ENCODE data around the gene F2RL3.

Gene F2RL3

DNA sequence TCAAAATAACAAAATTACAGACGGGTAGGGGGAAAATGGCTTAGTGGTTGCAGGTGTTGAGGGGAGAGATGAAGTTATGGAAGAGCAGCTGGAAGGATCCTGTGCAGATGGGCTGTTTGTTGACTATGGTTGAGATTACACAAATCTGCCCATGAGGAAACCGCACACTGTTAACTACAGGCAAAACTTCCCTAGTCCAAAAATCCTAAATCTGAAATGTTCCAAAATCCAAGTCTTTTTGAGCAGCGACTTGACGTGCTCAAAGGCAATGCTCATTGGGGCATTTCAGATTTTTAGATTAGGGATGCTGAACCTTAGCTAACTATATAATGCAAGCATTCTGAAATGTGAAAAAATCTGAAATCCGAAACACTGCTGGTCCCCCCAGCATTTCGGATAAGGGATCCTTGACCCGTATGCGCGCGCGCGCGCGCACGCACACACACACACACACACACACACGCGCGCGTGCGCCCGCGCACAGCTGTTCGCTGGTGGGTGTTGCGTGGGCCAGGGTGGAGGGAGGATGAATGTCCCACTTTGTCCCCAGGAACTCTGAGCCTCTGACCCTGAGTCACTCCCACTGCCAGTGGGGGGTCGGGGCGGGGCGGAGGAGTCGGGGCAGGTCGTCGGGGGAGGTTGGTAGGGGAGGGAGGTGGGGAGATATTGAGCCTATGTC, 6.8 kb downstream of the F2RL3 start:
- no peak for DNase-seq (ENCODE audit: low read depth)

DNA sequence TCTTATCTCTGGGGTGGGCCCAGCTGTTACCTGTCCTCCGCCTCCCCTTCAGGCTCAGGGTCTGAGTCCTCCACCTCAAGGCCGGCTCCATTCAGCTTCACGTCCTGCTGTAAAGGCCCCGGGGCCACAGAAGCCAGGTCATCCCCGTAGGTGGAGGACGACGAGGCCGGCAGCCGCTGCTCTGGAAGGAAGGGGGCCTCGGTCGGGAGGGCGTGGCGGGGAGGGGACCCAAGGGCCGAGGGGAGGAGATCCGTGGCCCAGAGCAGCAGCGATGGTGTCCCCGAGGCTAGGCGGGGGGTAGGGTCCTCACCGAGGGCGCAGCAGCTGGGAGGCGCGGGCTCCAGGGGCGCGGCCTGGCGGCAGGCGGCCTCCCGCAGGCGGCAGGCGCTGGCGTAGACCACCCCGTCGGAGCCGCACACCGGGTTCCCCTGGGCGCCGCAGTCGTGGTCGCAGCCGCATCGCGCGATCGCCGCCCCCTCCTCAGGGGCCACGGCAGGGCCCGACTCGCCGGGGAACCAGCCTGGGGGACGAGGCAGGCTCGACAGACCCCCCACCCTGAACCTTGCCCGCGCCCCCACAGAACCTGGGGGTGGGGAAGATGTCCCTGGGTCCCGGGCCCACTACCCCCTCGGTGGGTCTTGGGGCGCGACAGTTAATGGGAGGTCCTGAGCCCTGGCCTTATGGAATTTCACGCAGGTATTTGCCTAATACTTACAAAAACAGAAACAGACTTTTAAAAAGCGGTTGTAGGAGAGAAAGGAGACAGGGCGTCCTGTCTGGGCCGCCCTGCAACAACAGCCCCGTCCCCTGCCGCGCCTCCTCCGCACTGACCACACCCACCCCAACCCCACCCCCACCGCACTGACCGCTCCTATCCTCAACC, 7.6 kb downstream of the F2RL3 start:
- DNase-seq (ENCODE audit: low read depth) = no peak

DNA sequence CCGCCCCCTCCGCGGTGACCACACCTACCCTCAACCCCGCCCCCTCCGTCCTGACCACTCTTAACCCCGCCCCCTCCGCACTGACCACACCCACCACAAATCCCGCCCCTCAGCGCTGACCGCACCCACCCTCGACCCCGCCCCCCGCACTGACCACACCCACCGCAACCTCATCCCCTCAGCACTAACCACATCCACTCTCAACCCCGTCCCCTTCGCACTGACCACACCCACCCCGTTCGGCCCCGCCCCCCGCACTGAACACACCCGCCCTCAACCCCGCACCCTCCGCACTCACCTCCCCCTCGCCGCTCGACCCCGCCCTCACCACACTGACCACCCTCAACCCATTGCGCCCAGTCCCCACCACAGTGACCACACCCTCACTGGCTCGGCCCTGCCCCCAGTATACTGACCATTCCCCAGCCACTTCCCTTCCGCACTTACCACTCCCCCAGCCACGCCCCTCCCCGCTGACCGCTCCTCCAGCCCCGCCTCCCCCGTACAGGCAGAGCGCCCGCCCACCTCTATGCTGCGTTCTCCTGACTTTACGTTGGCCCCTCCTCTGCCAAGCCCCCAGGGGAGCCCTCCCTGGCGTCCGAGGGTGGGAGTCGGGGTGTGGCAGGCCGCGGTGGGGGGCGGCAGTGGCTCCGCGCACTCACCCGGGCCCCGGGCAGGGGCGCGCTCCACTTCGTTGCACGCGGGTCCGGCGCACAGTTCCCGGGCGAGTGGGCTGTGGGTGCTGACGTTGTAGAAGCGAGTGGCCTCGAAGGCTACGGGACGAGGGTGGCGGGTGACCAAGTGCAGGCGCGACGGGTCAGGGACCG, 8.4 kb downstream of the F2RL3 start:
- peak; percentile 45 for DNase-seq (ENCODE audit: low read depth)

DNA sequence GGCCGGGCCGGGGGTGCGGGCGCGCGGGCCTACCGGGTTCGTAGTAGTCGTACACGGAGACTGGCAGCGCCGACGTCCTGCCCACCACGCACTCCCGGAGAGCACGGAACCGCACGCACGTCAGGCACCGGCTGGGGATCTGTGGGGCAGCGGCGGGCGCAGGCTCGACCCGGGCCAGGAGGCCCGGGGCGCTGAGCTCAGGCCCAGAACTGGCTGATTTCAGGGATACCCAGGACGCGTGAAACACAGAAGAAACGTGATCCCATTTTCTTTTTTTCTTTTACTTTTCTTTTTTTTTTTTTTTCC, 9.0 kb downstream of the F2RL3 start:
- no peak for DNase-seq (ENCODE audit: low read depth)

DNA sequence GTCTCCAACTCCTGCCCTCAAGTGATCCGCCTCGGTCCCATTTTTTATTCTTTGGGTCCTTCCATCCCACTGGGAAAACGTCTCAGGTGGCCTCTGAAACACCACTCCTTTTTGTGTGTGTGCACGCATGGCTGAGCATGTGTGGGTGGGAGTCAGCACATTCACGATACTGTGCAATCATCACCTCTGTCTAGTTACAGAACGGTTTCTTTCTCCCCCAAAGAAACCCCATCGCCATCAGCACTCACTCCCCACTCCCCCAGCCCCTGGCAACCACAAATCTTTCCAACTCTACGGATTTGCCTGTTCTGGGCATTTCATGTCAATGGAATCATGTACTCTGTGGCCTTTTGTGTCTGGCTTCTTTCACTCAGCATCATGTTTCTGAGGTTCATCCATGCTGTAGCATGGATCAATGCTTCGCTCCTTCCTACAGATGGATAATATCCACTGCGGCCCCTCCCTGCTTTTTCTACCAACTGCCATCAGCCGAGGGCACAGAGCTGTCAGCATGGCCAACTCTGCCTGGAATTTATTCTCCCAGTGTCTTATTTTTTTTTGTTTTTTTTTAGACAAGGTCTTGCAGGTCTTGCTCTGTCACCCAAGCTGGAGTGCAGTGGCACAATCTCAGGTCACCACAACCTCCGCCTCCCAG, 9.7 kb downstream of the F2RL3 start:
- DNase-seq (ENCODE audit: low read depth) = no peak

DNA sequence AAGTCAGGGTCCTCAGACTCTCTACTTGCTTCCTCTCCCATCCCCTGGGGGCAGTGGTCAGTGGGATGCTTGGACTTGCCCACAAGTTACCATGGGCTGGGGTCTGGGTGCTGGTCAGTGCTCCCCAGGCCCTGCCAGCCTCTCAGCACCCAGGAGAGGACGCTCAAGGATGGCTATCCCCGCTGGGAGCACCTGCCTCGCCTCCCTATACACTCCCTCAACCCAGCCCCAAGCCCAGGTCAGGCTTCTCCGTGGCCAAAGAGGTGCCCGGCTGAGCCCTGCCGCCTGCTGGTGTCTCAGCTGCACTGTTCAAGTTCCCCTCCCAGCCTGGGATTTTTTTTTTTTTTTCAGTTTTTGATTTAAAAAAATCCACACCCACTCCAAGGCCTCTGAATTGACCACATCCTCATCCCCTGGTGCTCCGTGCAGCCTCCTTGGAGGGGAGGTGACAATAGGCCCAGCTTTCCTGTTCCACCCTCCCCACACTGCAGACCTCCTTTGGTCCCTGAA, 10.8 kb downstream of the F2RL3 start:
- no peak for DNase-seq (ENCODE audit: low read depth)

DNA sequence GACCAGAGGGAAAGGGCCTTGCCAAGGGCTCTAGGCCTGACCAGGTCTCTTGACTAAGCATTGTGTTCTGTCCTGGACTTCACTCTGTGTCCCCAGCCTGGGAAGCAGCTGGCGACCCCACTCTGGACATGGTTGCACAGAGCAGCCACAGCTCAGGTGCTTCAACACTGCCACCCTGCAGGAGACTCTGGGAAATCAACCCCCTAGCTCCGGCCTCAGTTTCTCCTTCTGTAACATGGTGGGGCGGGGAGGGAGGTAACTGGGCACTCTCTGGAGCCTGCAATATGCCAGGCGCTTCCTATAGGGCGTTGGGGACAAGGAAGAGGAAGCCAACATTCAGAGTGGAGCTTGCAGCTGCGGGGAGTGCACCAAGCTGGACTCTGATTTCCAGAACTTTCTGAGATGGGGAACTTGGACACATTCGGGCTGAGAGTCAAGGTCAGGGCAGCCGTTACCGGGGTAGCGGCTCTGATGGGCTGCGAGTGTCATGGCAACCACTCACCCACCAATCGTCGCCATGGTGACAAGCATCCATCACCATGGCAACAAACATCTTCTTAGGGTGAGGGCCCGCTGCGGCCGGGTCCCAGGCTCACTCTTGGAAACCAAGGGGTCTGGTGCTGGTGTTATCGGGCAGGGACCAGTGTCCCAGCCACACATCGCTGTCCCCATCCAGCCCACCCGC, 12.8 kb downstream of the F2RL3 start:
- no peak for DNase-seq (ENCODE audit: low read depth)

DNA sequence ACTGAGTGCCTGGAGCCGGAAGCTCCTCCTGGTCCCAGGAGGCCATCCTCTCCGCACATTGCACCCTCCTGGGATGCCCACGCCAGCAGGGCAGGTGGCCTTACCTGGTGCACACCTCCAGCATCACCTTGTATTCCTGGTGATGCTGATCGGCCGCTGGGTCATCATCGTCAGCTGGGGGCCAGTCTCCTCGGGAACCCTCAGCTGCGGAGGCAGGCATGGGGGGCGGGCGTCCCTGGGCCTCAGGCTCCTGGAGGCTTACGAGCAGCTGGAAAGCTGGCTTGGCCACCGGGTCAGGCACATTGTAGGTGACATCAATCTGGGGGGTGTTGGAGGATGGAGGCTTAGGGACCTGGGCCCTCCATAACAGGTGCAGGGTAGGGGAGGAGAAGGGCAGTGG, 13.7 kb downstream of the F2RL3 start:
- DNase-seq (ENCODE audit: low read depth) = no peak

DNA sequence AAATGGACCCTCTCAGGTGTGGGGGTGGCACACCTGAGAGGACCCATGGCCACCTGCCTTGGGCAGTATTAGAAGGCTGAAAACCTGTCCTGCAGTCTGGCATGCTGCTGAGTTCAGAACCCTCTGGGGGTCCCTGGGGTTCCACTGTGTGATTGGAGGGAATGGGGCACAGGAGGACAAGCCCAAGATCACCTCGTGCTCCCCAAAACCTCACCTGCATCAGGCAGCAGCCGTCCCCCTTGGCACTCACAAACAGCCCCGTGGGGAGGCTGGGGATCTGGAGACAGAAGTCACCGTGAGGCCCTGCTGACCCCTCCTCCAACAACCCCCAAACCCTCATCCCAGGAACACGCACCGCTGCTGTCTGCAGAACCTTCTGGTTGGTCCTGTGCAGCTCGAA, 14.5 kb downstream of the F2RL3 start:
- no peak for DNase-seq (ENCODE audit: low read depth)

DNA sequence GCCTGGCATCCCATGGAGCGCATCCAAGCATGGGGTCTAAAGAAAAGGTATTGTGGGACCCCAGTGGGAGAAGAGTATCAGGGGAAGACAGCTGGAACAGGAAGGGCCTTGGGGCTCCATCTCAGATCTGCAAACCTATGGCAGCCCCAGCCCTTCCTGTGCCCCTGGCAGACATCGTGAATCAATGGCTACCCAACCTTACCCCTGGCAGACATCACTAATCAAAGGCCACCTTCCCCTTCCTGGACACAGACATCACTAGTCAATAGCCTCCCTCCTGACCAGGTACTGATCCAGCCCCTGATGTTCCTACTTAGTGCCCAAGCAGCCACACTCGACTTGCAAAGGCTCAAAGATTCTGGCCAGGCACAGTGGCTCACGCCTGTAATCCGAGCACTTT, 15.8 kb downstream of the F2RL3 start:
- no peak for DNase-seq (ENCODE audit: low read depth)

DNA sequence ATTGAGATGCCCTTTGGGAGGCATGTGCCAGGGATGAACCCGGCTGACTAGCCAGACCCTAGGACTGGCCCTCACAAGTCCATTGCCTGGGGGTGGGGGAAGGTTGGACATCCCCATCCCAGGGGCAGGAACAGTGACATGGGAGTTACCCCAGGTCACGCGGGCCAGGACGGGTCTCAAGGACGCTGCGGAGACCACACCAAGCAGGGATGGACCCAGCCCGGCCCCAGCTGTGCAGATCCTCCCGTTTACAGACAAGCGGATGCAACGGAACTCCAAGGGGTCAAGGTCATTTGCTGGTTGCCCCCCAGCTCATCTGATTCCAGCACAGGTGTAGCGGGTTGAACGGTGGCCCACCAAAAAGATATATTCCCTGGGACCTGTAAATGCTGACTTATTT, 20.0 kb downstream of the F2RL3 start:
- no peak for DNase-seq (ENCODE audit: low read depth)

DNA sequence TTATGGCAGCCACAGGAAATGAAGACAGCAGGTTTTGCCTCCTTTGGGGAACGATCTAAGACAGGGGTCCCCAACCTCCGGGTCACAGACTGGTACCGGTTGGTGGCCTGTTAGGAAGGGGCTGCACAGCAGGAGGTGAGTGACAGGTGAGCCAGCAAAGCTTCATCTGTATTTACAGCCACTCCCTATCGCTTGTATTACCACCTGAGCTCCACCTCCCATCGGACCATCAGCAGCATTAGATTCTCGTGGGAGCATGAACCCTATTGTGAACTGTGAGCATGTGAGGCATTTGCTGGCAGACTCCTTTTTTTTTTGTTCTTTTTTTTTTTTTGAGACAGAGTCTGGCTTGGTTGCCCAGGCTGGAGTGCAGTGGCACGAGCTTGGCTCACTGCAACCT, 22.2 kb downstream of the F2RL3 start:
- no peak for DNase-seq (ENCODE audit: low read depth)

DNA sequence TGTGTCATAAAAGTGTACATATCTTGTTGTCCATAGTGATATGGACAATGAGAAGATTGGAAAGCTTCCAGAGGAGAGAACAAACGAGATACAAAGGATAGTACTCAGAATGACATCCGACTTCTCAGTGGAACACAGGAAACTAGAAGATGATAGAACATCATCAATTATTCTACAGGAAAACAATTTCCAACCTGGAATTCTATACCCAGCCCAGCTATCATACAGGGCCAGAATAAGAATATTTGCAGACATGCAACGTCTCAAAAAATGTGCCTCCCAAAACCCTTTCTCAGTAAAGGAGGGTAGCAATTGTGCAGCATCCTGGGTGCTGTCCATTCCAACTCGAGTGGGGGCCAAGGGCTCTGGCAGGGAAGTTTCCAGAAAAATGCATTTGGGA, 24.0 kb downstream of the F2RL3 start:
- DNase-seq (ENCODE audit: low read depth) = no peak

DNA sequence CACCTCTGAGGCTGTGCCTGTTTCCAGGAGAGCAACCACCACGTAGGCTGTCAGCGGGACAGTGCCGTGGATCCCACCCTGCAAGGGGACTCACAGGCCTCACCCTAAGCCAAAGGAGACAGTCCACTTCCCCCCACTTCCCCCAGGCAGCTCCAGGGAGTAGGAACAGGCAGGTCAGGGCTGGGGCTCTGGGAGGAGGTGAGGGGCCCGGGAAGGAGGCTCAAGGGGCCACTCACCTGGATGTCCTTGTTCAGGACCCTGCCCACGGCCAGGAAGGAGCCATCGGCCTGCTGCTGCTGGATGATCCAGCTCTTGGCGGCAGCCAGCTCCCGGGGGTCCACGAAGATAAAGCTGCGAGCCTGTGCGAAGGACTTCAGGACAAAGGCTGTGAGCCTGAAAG, 25.6 kb downstream of the F2RL3 start:
- DNase-seq (ENCODE audit: low read depth) = no peak

DNA sequence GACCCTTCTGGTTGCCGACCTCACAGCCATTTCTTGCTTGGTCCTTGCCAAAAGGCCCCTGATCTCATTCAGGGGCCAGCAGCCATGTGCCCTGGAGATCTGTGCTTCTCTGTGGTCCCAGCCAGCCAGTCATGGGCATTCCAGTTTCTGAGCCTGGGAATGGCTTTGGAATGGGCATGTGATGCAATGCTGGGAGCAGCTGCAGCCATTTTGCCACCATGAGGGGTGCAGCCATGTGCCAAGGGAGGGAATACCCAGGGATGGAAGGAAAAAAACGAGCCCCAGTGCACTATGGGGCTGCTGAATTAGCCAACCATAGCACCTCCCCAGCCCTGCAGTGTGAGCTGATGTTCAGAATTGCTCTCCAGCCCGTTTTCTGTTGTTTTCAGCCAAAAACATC, 26.3 kb downstream of the F2RL3 start:
- DNase-seq (ENCODE audit: low read depth) = no peak

DNA sequence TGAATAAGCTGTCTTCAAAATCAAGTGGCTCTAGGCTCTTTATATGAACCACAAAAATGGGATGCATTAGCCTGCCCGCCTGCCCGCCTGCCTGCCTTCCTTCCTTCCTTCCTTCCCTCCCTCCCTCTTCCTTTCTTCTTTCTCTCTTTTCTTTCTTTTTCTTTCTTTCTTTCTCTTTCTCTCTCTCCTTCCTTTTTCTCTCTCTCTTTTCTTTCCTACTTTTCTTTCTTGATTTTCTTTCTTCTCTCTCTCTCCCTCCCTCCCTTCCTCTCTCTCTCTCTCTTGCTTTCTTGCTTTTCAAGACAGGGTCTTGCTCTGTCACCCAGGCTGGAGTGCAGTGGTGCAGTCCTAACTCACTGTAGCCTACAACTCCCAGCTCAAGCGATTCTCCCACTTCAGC, 26.9 kb downstream of the F2RL3 start:
- no peak for DNase-seq (ENCODE audit: low read depth)

DNA sequence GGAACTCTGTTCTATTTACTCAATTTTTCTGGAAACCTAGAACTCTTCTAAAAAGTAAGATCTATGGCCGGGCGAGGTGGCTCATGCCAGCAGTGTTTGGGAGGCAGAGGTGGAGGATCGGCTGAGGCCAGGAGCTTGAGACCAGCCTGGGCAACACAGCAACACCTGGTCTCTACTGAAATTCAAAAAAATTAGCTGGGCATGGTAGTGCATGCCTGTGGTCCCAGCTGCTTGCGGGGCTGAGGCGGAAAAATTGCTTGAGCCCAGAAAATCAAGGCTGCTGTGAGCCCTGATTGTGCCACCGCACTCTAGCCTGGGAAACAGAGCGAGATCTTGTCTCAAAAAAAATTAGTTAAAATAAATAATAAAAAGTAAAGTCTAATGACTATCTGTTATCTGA, 28.6 kb downstream of the F2RL3 start:
- DNase-seq (ENCODE audit: low read depth) = no peak

DNA sequence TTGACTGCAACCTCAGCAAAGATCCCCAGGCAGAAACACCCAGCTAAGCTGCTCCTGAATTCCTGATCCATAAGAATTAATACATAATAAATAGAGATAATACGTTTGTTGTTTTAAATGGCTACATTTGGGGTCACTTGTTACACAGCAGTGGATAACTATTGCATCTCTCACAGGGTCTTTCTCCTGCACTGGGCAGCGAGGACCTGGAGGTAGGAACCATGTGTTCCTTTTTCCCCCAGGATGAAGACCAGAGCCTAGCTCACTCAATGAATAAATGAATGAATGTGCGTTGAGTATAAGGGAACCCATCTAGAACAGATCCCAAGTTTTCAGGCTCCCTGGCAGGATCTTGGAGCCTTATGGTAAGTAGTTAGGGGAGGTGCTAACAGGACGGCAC, 30.7 kb downstream of the F2RL3 start:
- no peak for DNase-seq (ENCODE audit: low read depth)

DNA sequence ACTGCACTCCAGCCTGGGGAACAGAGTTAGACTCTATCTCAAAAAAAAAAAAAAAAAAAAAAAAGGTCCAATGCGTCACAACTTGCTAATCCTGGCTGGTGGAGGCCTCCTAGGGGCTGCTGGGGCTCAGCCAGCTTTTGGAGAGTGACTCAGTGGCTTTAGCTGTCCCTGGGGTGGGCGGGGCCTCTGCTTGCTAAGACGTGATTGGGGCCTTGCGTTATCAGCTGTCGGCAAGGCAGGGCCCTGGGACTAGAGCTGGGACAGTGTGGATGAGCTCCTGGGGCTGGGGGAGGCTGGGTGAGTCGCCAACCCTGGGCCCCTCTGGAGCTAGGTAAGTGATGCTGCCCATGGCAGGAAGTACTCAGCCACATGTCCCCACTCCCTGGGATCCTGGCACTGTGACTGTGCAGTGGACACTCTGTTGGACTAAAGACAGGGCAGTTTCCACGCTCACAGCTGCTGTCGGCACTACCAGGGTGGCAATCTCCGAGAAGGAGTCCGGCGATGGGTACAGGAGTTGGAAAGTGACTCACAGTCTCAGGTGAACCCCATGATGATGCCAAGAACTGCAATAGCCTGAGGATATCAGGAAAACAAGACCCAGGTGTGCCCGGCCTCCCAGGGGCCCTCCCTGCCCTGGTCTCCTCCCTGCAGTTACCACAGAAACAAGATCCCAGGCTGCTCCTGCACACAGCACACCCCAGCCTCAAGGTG, 32.2 kb downstream of the F2RL3 start:
- no peak for DNase-seq (ENCODE audit: low read depth)

DNA sequence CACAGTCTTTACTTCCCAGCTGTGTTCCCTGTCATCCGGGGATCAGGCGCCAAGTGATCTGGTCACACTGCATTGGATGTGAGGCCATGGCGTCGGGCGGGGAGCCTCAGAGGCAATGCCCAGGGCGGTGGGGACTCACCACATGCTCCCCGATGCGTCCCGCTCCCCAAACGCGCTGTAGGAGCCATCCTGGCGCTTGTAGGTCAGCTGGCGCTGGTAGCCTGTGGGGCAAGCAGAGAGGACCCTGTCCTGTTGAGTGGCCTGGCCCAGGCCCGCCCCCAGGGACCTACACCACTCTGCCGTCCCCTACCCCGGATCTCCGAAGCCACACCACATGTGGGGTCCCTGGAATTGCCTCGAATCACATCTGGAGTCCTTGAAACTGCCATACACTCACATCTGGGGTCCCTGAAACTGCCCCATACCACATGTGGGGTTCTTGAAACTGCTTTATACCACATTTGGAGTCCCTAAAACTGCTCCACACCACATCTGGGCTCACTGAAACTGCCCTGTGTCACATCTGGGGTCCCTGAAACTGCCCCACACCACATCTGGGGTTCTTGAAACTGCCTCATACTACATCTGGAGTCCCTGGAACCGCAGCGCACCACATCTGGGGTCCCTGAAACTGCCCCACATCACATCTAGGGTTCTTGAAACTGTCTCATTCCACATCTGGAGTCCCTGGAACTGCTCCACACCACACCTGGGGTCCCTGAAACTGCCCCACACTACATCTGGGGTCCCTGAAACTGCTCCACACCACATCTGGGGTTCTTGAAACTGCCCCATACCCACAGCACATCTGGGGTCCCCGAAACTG, 33.2 kb downstream of the F2RL3 start:
- no peak for DNase-seq (ENCODE audit: low read depth)

All from stimulated activated CD8-positive, alpha-beta memory T cell treated with anti-CD3 and anti-CD28 coated beads, Interleukin-12 subunit alpha, Interleukin-12 subunit beta, amount 100 ng/mL, for 1 hour (primary cell).